Measurements from ENCODE around the gene SCFD2. TPM values are rescaled to one million over a fixed set of nuclear protein-coding genes. Genes with fewer than 3 reads are reported as not detected.

SCFD2 gene
- total and polyA plus RNA-seq, 2 of the 8 experiments (the other 6 are each of a cell fraction or from before 2014, with no cell fraction given) = 6.2 to 10.2 TPM

DNA sequence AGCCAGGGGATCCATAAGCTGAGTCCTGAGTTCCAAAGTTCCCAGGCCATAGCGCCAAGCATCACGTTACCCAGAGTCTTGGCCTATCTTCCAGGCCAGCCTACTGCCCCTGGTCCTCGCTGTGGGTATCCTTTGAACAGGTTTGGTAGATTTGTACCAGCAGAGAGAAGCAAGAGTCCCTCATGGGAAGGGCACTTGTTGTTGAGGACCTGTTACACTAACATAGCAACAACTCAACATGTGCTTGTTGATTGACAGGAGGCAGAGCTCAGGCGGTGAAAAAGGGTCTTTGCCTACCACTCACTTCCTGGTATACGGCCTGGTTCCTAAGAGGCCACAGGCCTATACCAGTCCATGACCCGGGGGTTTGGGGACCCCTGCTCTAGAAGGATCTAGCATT, 365.3 kb downstream of the SCFD2 start:
- WGBS, 2 experiments (ENCODE audit: extremely low coverage in 1 of 2, insufficient coverage in 1 of 2, insufficient read length in 1 of 2, insufficient replicate concordance in 2 of 2, low coverage in 1 of 2, low lambda C conversion rate in 2 of 2, missing lambda C conversion rate in 1 of 2) = 95% methylated on average over 6 of the region's 6 CpGs; no CpG with 5 or more reads in 1 of the 2 experiments

More for the DNA sequence above, 365.3 kb downstream of the SCFD2 start:
- Histone ChIP-seq H2BK20ac (ENCODE audit: low read length) (no peak overlapping the region), H2BK15ac (ENCODE audit: low read length) (no peak overlapping the region), H3K56ac (replicated peaks; ENCODE audit: insufficient read length, low read depth, low read length) (no peak overlapping the region), H3K79me2 (ENCODE audit: control insufficient read depth in 1 of 2, insufficient read depth in 2 of 2, low read length in 2 of 2) (no peaks in the 10 kb centered on the region), H2BK5ac (ENCODE audit: low read depth, low read length) (no peak overlapping the region), H3K14ac (ENCODE audit: insufficient read length) (no peak overlapping the region), H2BK120ac (replicated peaks; ENCODE audit: low read depth, low read length) (no peak overlapping the region), H3K4me3 (ENCODE audit: extremely low read depth in 1 of 4, insufficient read depth in 2 of 4, low read depth in 3 of 4, low read length in 4 of 4) (no peak overlapping the region), H4K5ac (ENCODE audit: insufficient read length, low read depth, low read length) (no peak overlapping the region), H2BK12ac (ENCODE audit: low read depth, low read length) (no peak overlapping the region), H3K4me2 (ENCODE audit: insufficient read depth in 1 of 2, low read depth in 2 of 2, low read length in 2 of 2) (no peak overlapping the region), H3K18ac (ENCODE audit: extremely low read depth, low read length) (no peak overlapping the region), H3K79me1 (ENCODE audit: low read depth, low read length) (no peaks in the 10 kb centered on the region), H3K4me1 (replicated peaks in 1 of 4; ENCODE audit: control insufficient read depth in 3 of 4, insufficient read depth in 4 of 4, low read length in 3 of 4) (no peaks in the 10 kb centered on the region), H3K27ac (ENCODE audit: low read depth, low read length) (no peak overlapping the region), H4K20me1 (replicated peaks in 1 of 2; ENCODE audit: control insufficient read depth in 1 of 2, insufficient read depth in 2 of 2, low read length in 2 of 2) (no peaks in the 10 kb centered on the region), H2AK5ac (ENCODE audit: low read depth, low read length) (no peak overlapping the region), H2AFZ (ENCODE audit: low read length) (no peak overlapping the region), H3K9me3 (ENCODE audit: insufficient read depth in 2 of 2, low read depth in 1 of 2, low read length in 1 of 2) (no peaks in the 10 kb centered on the region), H4K91ac (replicated peaks; ENCODE audit: insufficient read length, low read length) (no peak overlapping the region), H3K23me2 (ENCODE audit: low read depth, low read length) (no peaks in the 10 kb centered on the region), H3K27me3 (replicated peaks in 1 of 4; ENCODE audit: control insufficient read depth in 3 of 4, extremely low read depth in 1 of 4, insufficient read depth in 3 of 4, low read length in 3 of 4) (no peaks in the 10 kb centered on the region), H3K9ac (replicated peaks in 1 of 4; ENCODE audit: extremely low read depth in 1 of 4, low read depth in 3 of 4, low read length in 3 of 4) (no peak overlapping the region), H4K8ac (ENCODE audit: extremely low read depth, insufficient read depth, low read length) (no peak overlapping the region), H3K36me3 (ENCODE audit: control insufficient read depth in 2 of 4, insufficient read depth in 4 of 4, low read length in 3 of 4) (no peaks in the 10 kb centered on the region), H3K23ac (ENCODE audit: insufficient read length) (no peak overlapping the region), H3K4ac (replicated peaks; ENCODE audit: insufficient read length, low read depth, low read length) (no peak overlapping the region)
- DNase-seq (ENCODE audit: low read depth in 1 of 2, low spot score in 2 of 2) (no peak), FAIRE-seq (no peak)
- ChIA-PET POLR2A (ENCODE audit: partially characterized antibody) (no interaction called here), CTCF (ENCODE audit: partially characterized antibody) (interaction anchor here (1.3 to 3.0 kb wide), 4 partner anchors 10 to 1233 kb away, joined by 4 to 11 read pairs (median 8); no protein-coding TSS in a partner anchor)
- TF ChIP-seq HDAC2 (IDR thresholded peaks at IDR 0.05; ENCODE audit: borderline replicate concordance in 1 of 2, low read depth in 2 of 2, low read length in 2 of 2) (no peak), POLR2AphosphoS5 (IDR thresholded peaks at IDR 0.05; ENCODE audit: low read depth, low read length) (no peak), CHD2 (IDR thresholded peaks at IDR 0.05; ENCODE audit: low read length) (no peak), EP300 (IDR thresholded peaks at IDR 0.05; ENCODE audit: borderline replicate concordance in 1 of 2, low read depth in 2 of 2, low read length in 2 of 2) (no peak)

Measured in H1 (cell line).